Mucosa of descending colon (tissue), 3 donors: ENCODE data around the gene EPHA2. TPM values are rescaled to one million over a fixed set of nuclear protein-coding genes. Genes with fewer than 3 reads are reported as not detected.

ENCODE experiments used
- ATAC-seq: fragments of 200-7000 bp; cut with Tn5 transposase; one replicate; pipeline ENCODE4 v1.9.1; 2020; ENCODE audit warnings: mild to moderate bottlenecking, moderate library complexity
- DNase-seq, 3 donors: peaks; one replicate each; pipeline ENCODE4 v3.0.0-alpha.2; 2020
- H3K36me3 ChIP-seq: fragments of 200-600 bp; one replicate; pipeline ENCODE4 v1.8.0; 2021; ENCODE audit warnings: low read depth, mild to moderate bottlenecking
- H3K4me1 ChIP-seq: fragments of 200-600 bp; one replicate; pipeline ENCODE4 v1.8.0; 2021; ENCODE audit warnings: low read depth, mild to moderate bottlenecking
- H3K4me3 ChIP-seq: fragments of 200-600 bp; one replicate; pipeline ENCODE4 v1.8.0; 2021; ENCODE audit warnings: mild to moderate bottlenecking
- H3K9me3 ChIP-seq: fragments of 200-600 bp; one replicate; pipeline ENCODE4 v1.8.0; 2021; ENCODE audit warnings: mild to moderate bottlenecking
- CTCF ChIP-seq: fragments of 200-600 bp; IDR thresholded peaks from one replicate; pipeline ENCODE4 v1.8.0; 2022; ENCODE audit warnings: antibody characterized with exemption, mild to moderate bottlenecking
- intact Hi-C, 2 donors: fragments of 100-400 bp; cut with DNase I in 1 of 2; cut with micrococcal nuclease in 1 of 2; formaldehyde crosslinking; loops; one replicate each; pipeline versions ENCODE4 v1.11.0 to v1.11.1; 2022; cut with DNase I, micrococcal nuclease
- total RNA-seq, 3 donors: library from RNA; stranded (reverse); fragmentation: NEBNext Ultra II Directional in 2 of 3; extraction: Animal tissue kit (Norgen Biotek cat#: 25700) in 2 of 3; gene quantifications; one replicate each; pipeline versions ENCODE4 v1.2.1 to v1.2.4, GENCODE V29; 2021 to 2023
- donor health status: DM: no; HTN: no; CAD: no; lungs with moderate emphysema.
- donor health status: DM: no; HTN: no; CAD: no.
- donor health status: DM: no; HTN: yes; CAD: no.

The EPHA2 gene
- total RNA-seq, 3 donors from 2014 or later = 36.8 to 43.5 (median 43.5) TPM

DNA sequence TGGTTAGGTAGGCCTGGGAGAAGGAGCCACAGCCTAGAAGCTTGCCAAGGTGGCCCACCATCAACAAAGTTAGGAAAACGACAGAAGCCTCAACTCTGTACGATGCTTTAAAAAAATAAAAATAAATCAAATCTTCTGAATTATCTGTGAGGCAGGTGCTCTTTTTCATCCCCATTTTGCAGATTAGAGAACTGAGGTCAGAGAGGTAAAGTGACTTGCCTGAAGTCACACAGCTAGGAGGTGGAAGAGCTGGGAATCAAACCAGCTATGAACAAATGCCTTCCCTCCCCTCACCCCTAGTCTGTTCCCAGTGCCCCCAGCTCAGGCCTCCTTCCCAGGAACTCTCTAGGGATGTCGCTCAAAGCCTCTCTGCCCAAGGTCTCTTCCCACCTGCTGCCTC, 30.4 kb downstream of the EPHA2 start:
- Histone ChIP-seq H3K4me3 (no peak overlapping the region), H3K4me1 (peaks cover 4% of the 10 kb centered on the region), H3K36me3 (no peaks in the 10 kb centered on the region), H3K9me3 (no peaks in the 10 kb centered on the region)
- intact Hi-C loops = no loop called here
- no peak for ATAC-seq
- no peak for DNase-seq
- no peak for TF ChIP-seq CTCF

GRCh38 chr1:16125088-16125470, 30.8 kb downstream of the EPHA2 start:
- Histone ChIP-seq H3K9me3 (no peaks in the 10 kb centered on the region), H3K4me1 (peaks cover 4% of the 10 kb centered on the region), H3K4me3 (no peak overlapping the region), H3K36me3 (no peaks in the 10 kb centered on the region)
- no peak for TF ChIP-seq CTCF
- DNase-seq = no peak
- no peak for ATAC-seq
- intact Hi-C loops = no loop called here

DNA sequence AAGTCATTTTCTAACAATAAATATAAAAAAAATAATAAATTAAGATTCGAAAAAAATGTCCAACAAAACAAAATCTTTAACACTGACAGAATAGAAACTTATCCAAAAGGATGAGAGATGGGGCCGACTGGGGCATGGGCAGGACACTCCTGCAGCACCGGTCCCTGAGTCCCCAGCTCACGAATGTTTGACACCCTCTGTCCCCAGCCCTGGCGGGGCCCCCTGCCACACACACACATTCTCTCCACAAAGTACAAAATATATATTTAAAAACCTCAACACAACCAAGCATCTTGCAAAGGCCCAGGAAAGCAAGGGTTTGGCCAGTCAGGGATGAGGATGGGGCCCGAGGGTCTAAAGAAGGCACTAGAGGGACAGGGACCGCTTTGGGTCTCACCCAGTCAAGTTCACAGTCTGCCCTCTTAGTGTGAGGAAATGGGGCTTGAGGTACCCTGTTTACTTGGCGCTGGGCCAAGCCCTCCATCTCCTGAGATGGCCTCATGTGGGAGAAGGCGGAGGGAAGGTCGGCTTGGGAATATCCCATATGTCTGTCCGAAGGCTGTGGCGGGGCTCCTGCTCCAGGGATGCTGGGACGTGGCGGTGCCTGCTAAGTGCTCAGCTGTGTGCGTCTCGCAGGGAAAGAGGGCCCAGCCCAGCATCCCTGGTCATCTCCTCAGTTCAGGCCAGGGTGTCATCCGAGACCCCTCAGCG, 31.3 kb downstream of the EPHA2 start:
- no peaks in the 10 kb centered on the region for H3K36me3 ChIP-seq
- DNase-seq = no peak
- no peak for ATAC-seq
- H3K4me3 ChIP-seq = no peak overlapping the region
- H3K4me1 ChIP-seq = peaks cover 4% of the 10 kb centered on the region
- intact Hi-C loops = no loop called here
- no peak for TF ChIP-seq CTCF
- H3K9me3 ChIP-seq = no peaks in the 10 kb centered on the region

DNA sequence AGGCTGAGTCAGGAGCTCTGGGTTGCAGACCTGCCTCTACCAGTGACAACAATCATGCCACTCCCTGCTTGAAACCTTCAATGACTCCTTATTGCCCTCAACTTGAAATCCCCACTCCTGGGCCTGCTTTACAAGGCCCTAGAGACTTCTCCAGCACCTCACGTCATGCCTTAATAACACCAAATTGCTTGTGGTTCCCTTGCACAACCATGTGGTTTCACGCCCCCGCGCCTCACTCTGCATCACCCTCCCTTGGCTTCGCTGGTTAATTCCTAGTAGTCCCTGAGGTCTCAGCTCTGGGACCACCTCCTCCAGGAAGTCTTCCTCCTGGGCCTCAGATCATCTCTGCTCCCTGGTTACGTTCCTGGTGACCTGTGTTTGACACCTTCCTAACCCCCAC, 33.0 kb downstream of the EPHA2 start:
- intact Hi-C loops = no loop called here
- no peak for TF ChIP-seq CTCF
- ATAC-seq = peak; percentile 8

GRCh38 chr1:16122350-16122881, 33.5 kb downstream of the EPHA2 start:
- H3K9me3 ChIP-seq = no peaks in the 10 kb centered on the region
- peak; percentile 27 for ATAC-seq
- no peak for TF ChIP-seq CTCF
- H3K36me3 ChIP-seq = no peaks in the 10 kb centered on the region
- intact Hi-C loops = no loop called here
- no peak overlapping the region for H3K4me3 ChIP-seq
- no peak for DNase-seq
- H3K4me1 ChIP-seq = peaks cover 4% of the 10 kb centered on the region

More for the DNA sequence above, 33.0 kb downstream of the EPHA2 start:
- Histone ChIP-seq H3K36me3 (no peaks in the 10 kb centered on the region), H3K4me1 (peaks cover 4% of the 10 kb centered on the region), H3K9me3 (no peaks in the 10 kb centered on the region), H3K4me3 (no peak overlapping the region)
- no peak for DNase-seq
